Brain microvascular endothelial cell (primary cell): ENCODE measurements around the gene MRRF.
"Not testable (repeated sequence)": the region's sequence is repeated elsewhere in the genome, so short reads cannot be mapped to it uniquely, and the experiment has no call there.

Source experiments
- DNase-seq: peaks from one replicate; pipeline ENCODE4 v3.0.0-alpha.2; 2020
- H3K27ac ChIP-seq: fragments of 250-450 bp; sonication (Bioruptor Pico); 2 replicates; pipeline ENCODE4 v1.5.1; 2020; ENCODE audit warnings: mild to moderate bottlenecking, moderate library complexity
- H3K27me3 ChIP-seq: fragments of 250-450 bp; sonication (Bioruptor Pico); replicated peaks from 2 replicates; pipeline ENCODE4 v1.5.1; 2020; ENCODE audit warnings: mild to moderate bottlenecking
- H3K36me3 ChIP-seq: fragments of 250-450 bp; sonication (Bioruptor Pico); replicated peaks from 2 replicates; pipeline ENCODE4 v1.5.1; 2020; ENCODE audit warnings: mild to moderate bottlenecking
- H3K4me3 ChIP-seq: 2 replicates; pipeline ENCODE4 v1.5.1; 2011; ENCODE audit warnings: low read depth, mild to moderate bottlenecking, control low read depth, low read length, moderate library complexity
- CTCF ChIP-seq: IDR thresholded peaks from 2 replicates; pipeline ENCODE4 v1.5.1; 2011; ENCODE audit warnings: low read depth, mild to moderate bottlenecking, moderate library complexity, low read length, control low read depth, inconsistent platforms; ENCODE audit errors: missing control alignments
- in situ Hi-C: cut with HindIII; loops from 2 replicates; pipeline ENCODE4 v1.10.0; 2017; ENCODE audit warnings: low sequenced_read_pairs, low pct_ligation_motif_present

MRRF gene

GRCh38 chr9:122314165-122314564, 49.5 kb downstream of the MRRF start:
- TF ChIP-seq CTCF = no peak
- Histone ChIP-seq H3K4me3 (no peak overlapping the region), H3K36me3 (peaks cover 20% of the 10 kb centered on the region), H3K27ac (no peak overlapping the region), H3K27me3 (no peaks in the 10 kb centered on the region)
- no peak for DNase-seq
- in situ Hi-C loops = no loop called here

- H3K27me3 ChIP-seq = no peaks in the 10 kb centered on the region
- no peak for DNase-seq
- H3K27ac ChIP-seq = no peak overlapping the region
- peaks cover 20% of the 10 kb centered on the region for H3K36me3 ChIP-seq
- in situ Hi-C loops = no loop called here
- no peak overlapping the region for H3K4me3 ChIP-seq
- no peak for TF ChIP-seq CTCF
Observed at GRCh38 chr9:122315534-122315933, 50.9 kb downstream of the MRRF start.

GRCh38 chr9:122318284-122318683, 53.6 kb downstream of the MRRF start:
- Histone ChIP-seq H3K36me3 (peaks cover 27% of the 10 kb centered on the region), H3K27me3 (no peaks in the 10 kb centered on the region), H3K4me3 (no peak overlapping the region), H3K27ac (no peak overlapping the region)
- no peak for TF ChIP-seq CTCF
- in situ Hi-C loops = no loop called here
- DNase-seq = no peak

- Histone ChIP-seq H3K36me3 (peaks cover 17% of the 10 kb centered on the region), H3K27ac (no peak overlapping the region), H3K27me3 (no peaks in the 10 kb centered on the region), H3K4me3 (no peak overlapping the region)
- in situ Hi-C loops = no loop called here
- no peak for TF ChIP-seq CTCF
- DNase-seq = no peak
Observed at GRCh38 chr9:122320413-122320881, 55.8 kb downstream of the MRRF start.

- no peak overlapping the region for H3K4me3 ChIP-seq
Observed at GRCh38 chr9:122322553-122322952, 57.9 kb downstream of the MRRF start.

GRCh38 chr9:122324665-122325064, 60.0 kb downstream of the MRRF start:
- DNase-seq, H3K27me3 ChIP-seq, in situ Hi-C loops, H3K4me3 ChIP-seq, H3K27ac ChIP-seq: not testable (repeated sequence)
- H3K36me3 ChIP-seq = peaks cover 16% of the 10 kb centered on the region

More at GRCh38 chr9:122322553-122322952, 57.9 kb downstream of the MRRF start:
- no peak for DNase-seq
- Histone ChIP-seq H3K27ac (no peak overlapping the region), H3K36me3 (peaks cover 16% of the 10 kb centered on the region), H3K27me3 (no peaks in the 10 kb centered on the region)
- no peak for TF ChIP-seq CTCF
- in situ Hi-C loops = no loop called here
